HG03095 (cell line): ENCODE results near the gene TMEM170B.

Source experiments
- ATAC-seq: cut with Tn5 transposase; IDR thresholded peaks from one replicate; pipeline ENCODE4 v1.9.1; 2021; ENCODE audit warnings: moderate library complexity; ENCODE audit not compliant: unreplicated experiment

TMEM170B gene

GRCh38 chr6:11613858-11614257 lies 76.3 kb downstream of the TMEM170B start:
- no peak for ATAC-seq

GRCh38 chr6:11614534-11615213 lies 77.1 kb downstream of the TMEM170B start:
- no peak for ATAC-seq

GRCh38 chr6:11615214-11615602 lies 77.7 kb downstream of the TMEM170B start:
- no peak for ATAC-seq

- no peak for ATAC-seq
These were observed 78.7 kb downstream of the TMEM170B start for GRCh38 chr6:11616200-11616611.

- ATAC-seq = no peak
These were observed 81.0 kb downstream of the TMEM170B start for GRCh38 chr6:11618533-11618932.

GRCh38 chr6:11621119-11621518 lies 83.6 kb downstream of the TMEM170B start:
- ATAC-seq = no peak

- no peak for ATAC-seq
These were observed 84.6 kb downstream of the TMEM170B start for GRCh38 chr6:11622156-11622555.

GRCh38 chr6:11623272-11623671 lies 85.7 kb downstream of the TMEM170B start:
- no peak for ATAC-seq

GRCh38 chr6:11625302-11625701 lies 87.8 kb downstream of the TMEM170B start:
- no peak for ATAC-seq

- no peak for ATAC-seq
These were observed 88.8 kb downstream of the TMEM170B start for GRCh38 chr6:11626356-11626755.

GRCh38 chr6:11628562-11628961 lies 91.0 kb downstream of the TMEM170B start:
- ATAC-seq = no peak

GRCh38 chr6:11631008-11631407 lies 93.5 kb downstream of the TMEM170B start:
- ATAC-seq = no peak

GRCh38 chr6:11631539-11631938 lies 94.0 kb downstream of the TMEM170B start:
- ATAC-seq = no peak

- no peak for ATAC-seq
These were observed 94.7 kb downstream of the TMEM170B start for GRCh38 chr6:11632231-11632630.

GRCh38 chr6:11632795-11633511 lies 95.4 kb downstream of the TMEM170B start:
- no peak for ATAC-seq
